K562 (cell line): ENCODE results near the gene OGFR. TPM values are rescaled to one million over a fixed set of nuclear protein-coding genes. Genes with fewer than 3 reads are reported as not detected.

Source experiments
- ARID4B ChIP-seq: sonication (generic); formaldehyde crosslinking; IDR thresholded peaks from 2 replicates; pipeline ENCODE4 v1.8.0; 2022; ENCODE audit warnings: mild to moderate bottlenecking, missing genetic modification reagents
- BRD9 ChIP-seq: fragments of 450-650 bp; IDR thresholded peaks from 2 replicates; pipeline ENCODE4 v1.6.1; 2018; ENCODE audit warnings: low read depth; ENCODE audit not compliant: partially characterized antibody
- CBX3 ChIP-seq, 2 experiments: IDR thresholded peaks; 1 replicate in 1 of 2; 2 replicates in 1 of 2; pipeline ENCODE4 v1.6.1; 2012; ENCODE audit warnings: inconsistent platforms in 2 of 2, low read length in 2 of 2, borderline replicate concordance in 1 of 2, control low read depth in 1 of 2
- CGGBP1 ChIP-seq: fragments of 250-450 bp; sonication (Bioruptor Pico); IDR thresholded peaks from 2 replicates; pipeline ENCODE4 v1.9.0; 2021; ENCODE audit warnings: mild to moderate bottlenecking
- CHD1 ChIP-seq: fragments of 200-600 bp; sonication (generic); IDR thresholded peaks from one replicate; pipeline ENCODE4 v1.6.1; 2012; ENCODE audit warnings: mild to moderate bottlenecking, moderate library complexity, low read length, inconsistent platforms
- E2F6 ChIP-seq, 2 experiments: IDR thresholded peaks; 2 replicates each; pipeline ENCODE4 v1.6.1; 2011; ENCODE audit warnings: borderline replicate concordance in 1 of 2, control low read depth in 1 of 2, low read depth in 1 of 2, low read length in 1 of 2, mild to moderate bottlenecking in 1 of 2, mixed read lengths in 1 of 2, moderate library complexity in 1 of 2; ENCODE audit not compliant: insufficient read depth in 1 of 2, insufficient read length in 1 of 2, poor library complexity in 1 of 2, severe bottlenecking in 1 of 2; ENCODE audit errors: extremely low read depth in 1 of 2
- ESRRA ChIP-seq: fragments of 450-650 bp; IDR thresholded peaks from 2 replicates; pipeline ENCODE4 v1.6.1; 2014; ENCODE audit warnings: low read depth, mild to moderate bottlenecking, moderate library complexity, borderline replicate concordance
- ETS2 ChIP-seq: IDR thresholded peaks from 2 replicates; pipeline ENCODE4 v1.6.1; 2016; ENCODE audit warnings: borderline replicate concordance, missing genetic modification characterization, mild to moderate bottlenecking, moderate library complexity, missing compliant biosample characterization; ENCODE audit not compliant: poor library complexity, severe bottlenecking
- JUND ChIP-seq, 2 experiments: IDR thresholded peaks; 2 replicates in 1 of 2; 3 replicates in 1 of 2; pipeline ENCODE4 v1.6.1; 2011; ENCODE audit warnings: borderline replicate concordance in 2 of 2, low read depth in 2 of 2, low read length in 2 of 2, improper control_type of control experiment in 1 of 2, missing biosample characterization in 1 of 2, missing genetic modification characterization in 1 of 2, missing genetic modification reagents in 1 of 2
- MBD2 ChIP-seq: sonication (generic); IDR thresholded peaks from 2 replicates; pipeline ENCODE4 v1.6.1; 2016; ENCODE audit warnings: low read depth, borderline replicate concordance
- MYNN ChIP-seq, 2 experiments: sonication (generic); formaldehyde crosslinking in 1 of 2; IDR thresholded peaks; 2 replicates each; pipeline versions ENCODE4 v1.5.0 to v1.6.1; 2016 to 2020; ENCODE audit warnings: antibody characterized with exemption in 1 of 2, missing genetic modification reagents in 1 of 2
- PKNOX1 ChIP-seq: fragments of 450-650 bp; IDR thresholded peaks from 2 replicates; pipeline ENCODE4 v1.6.1; 2016
- TEAD1 ChIP-seq, 2 experiments: fragments of 450-650 bp in 1 of 2; sonication (generic) in 1 of 2; formaldehyde crosslinking; IDR thresholded peaks; 2 replicates each; pipeline versions ENCODE4 v1.4.0 to v1.8.0; 2020 to 2022; ENCODE audit warnings: mild to moderate bottlenecking in 2 of 2, missing genetic modification reagents in 1 of 2
- ZNF740 ChIP-seq, 3 experiments: fragments of 200-800 bp in 1 of 3; sonication (Bioruptor generic) in 1 of 3; sonication (generic) in 1 of 3; formaldehyde crosslinking in 1 of 3; IDR thresholded peaks; 2 replicates each; pipeline versions ENCODE4 v1.6.1 to v1.8.0; 2016 to 2022; ENCODE audit warnings: mild to moderate bottlenecking in 2 of 3, missing compliant biosample characterization in 2 of 3, missing genetic modification characterization in 2 of 3, missing genetic modification reagents in 1 of 3
- polyA plus RNA-seq, 8 experiments: library from polyadenylated mRNA; depleted of rRNA in 4 of 8; stranded (reverse) in 5 of 8; unstranded in 3 of 8; fragments of >200 nt; fragmentation: Nextera tagmentation in 2 of 8; fragmentation: Illumina TruSeq in 1 of 8; extraction: Ambion mirVana in 2 of 8; extraction: Trizol in 1 of 8; gene quantifications; 2 replicates each; pipeline versions ENCODE4 v1.2.1 to v1.2.3, GENCODE V29; 2011 to 2014; ENCODE audit warnings: inconsistent platforms in 1 of 8, missing spikeins in 1 of 8
- total RNA-seq, 7 experiments: library from RNA; depleted of rRNA in 6 of 7; stranded (reverse); fragments of >200 nt in 6 of 7; fragmentation: Illumina TruSeq in 2 of 7; extraction: Trizol in 2 of 7; gene quantifications; 2 replicates each; pipeline versions ENCODE4 v1.2.1 to v1.2.3, GENCODE V29; 2011 to 2021; ENCODE audit warnings: low replicate concordance in 1 of 7

Gene OGFR
- total and polyA plus RNA-seq, 9 of the 15 experiments (the other 6 are each of a cell fraction or from before 2014, with no cell fraction given), result 0.39 to 56.3 (median 17.5) TPM

GRCh38 chr20:62861726-62862336, 57.2 kb downstream of the OGFR start, which contains the start of gene TCFL5 (continued):
- TF ChIP-seq ARID4B (CRISPR knock-in tag) (peak; percentile 61; the same call in 1 of the 2 replicates), ZNF740 (CRISPR knock-in tag; IDR thresholded peaks at IDR 0.05) (no peak), ZNF740 (tag; IDR thresholded peaks at IDR 0.05) (no peak), JUND (IDR thresholded peaks at IDR 0.05; ENCODE audit: borderline replicate concordance, low read depth, low read length) (peak; percentile 66), JUND (tag; IDR thresholded peaks at IDR 0.05; ENCODE audit: borderline replicate concordance, low read depth, low read length) (no peak; the same call in 2 of the 3 replicates), CGGBP1 (no peak), ESRRA (peak; percentile 25; the same call in 1 of the 2 replicates), PKNOX1 (peak; percentile 65), MYNN (IDR thresholded peaks at IDR 0.05) (no peak), MYNN (CRISPR knock-in tag; IDR thresholded peaks at IDR 0.05) (no peak), BRD9 (no peak), ETS2 (no peak), CHD1 (no peak), MBD2 (0 out of 2 replicates have a peak, but pooled peaks have one; percentile 11), E2F6 (IDR thresholded peaks at IDR 0.05; ENCODE audit: borderline replicate concordance in 1 of 2, extremely low read depth in 1 of 2, insufficient read depth in 1 of 2, insufficient read length in 1 of 2, low read depth in 1 of 2, low read length in 1 of 2, poor library complexity in 1 of 2, severe bottlenecking in 1 of 2) (peak; percentile 94 to 96), TEAD1 (CRISPR knock-in tag; IDR thresholded peaks at IDR 0.05) (peak in 1 of 2 experiments; percentile 55; a peak in 1 of 4 replicates), CBX3 (IDR thresholded peaks at IDR 0.05; ENCODE audit: borderline replicate concordance in 1 of 2, low read length in 2 of 2) (peak in 1 of 2 experiments; percentile 76; a peak in 1 of 3 replicates)
